Heart left ventricle (tissue), 13 donors: ENCODE results near the gene TSEN54.

Source experiments
- POLR2A ChIP-seq, 2 donors: fragments of 450-650 bp; IDR thresholded peaks; one replicate each; pipeline ENCODE4 v1.6.1; 2017; ENCODE audit warnings: antibody characterized with exemption in 2 of 2, mild to moderate bottlenecking in 2 of 2, moderate library complexity in 2 of 2
- TF ChIP-seq, protein P1 (sequence below), 12 donors: fragments of 200-600 bp; sonication (generic) in 4 of 12; IDR thresholded peaks; one replicate each; pipeline versions ENCODE4 v1.5.0 to v1.8.0; 2018 to 2022; ENCODE audit warnings: antibody characterized with exemption in 12 of 12, mild to moderate bottlenecking in 5 of 12
- donor health status: ischemic (EF 13 %, LVEDD 7.1; RV severe dilation, severe dysfunction).
- donor health status: DM: no; HTN: yes; CAD: no.
- donor health status: DM: no; HTN: no; CAD: no.
- donor health status: ischemic (EF 25% LVEDD 6.9; RV normal size, moderate dysfunction).
- donor health status: ischemic (EF 25% LVEDD 5.7; RV mildly dilated, moderate dysfunction).
- donor health status: ischemic (EF 35%, LVEDD 5.7; RV mildly dilated, moderate dysfunction).
- donor health status: nonischemic (EF 11% LVEDD 7.7; RV severe dilation, severe dysfunction).
- donor health status: DM: yes; HTN: yes; CAD: no.
- donor health status: PGD.
- donor health status: ischemic (EF 29% LVEDD 5.4; RV normal size, mild dysfunction).
- donor health status: nonischemic (EF 23%, LVEDD 6.1; RV moderate dilation, normal function).

DNA sequence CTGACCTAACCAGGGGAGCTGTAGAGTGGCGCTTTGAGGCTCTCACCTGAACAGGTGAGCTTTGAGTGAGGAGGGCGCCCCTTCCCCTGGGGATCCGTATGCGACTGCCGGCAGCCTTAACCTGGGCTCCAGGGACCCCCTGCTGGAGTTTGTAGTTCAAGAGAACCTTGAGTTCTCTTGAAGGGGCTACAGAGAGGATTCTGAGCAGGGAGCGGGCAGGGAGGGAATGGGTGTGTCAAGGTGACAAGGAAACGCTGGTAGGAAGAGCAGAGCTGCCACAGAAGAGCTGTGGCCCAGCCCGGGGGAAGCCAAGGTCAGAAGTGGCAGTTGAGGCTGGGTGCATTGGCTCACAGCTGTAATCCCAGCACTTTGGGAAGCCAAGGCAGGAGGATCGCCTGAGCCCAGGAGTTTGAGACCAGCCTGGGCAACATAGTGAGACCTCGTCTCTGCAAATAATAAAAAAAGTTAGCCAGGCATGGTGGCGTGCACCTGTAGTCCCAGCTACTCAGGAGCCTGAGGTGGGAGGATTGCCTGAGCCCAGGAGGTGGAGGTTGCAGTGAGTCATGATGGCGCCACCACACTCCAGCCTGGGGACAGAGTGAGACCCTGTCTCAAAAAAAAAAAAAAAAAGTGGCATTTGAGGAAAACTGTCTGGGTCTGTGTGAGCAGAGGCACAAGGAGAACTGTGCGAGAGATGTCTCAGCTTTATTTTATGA is 10.4 kb downstream of the TSEN54 start:
- no peak for TF ChIP-seq POLR2A (IDR thresholded peaks at IDR 0.05)
- TF ChIP-seq, protein P1, sequence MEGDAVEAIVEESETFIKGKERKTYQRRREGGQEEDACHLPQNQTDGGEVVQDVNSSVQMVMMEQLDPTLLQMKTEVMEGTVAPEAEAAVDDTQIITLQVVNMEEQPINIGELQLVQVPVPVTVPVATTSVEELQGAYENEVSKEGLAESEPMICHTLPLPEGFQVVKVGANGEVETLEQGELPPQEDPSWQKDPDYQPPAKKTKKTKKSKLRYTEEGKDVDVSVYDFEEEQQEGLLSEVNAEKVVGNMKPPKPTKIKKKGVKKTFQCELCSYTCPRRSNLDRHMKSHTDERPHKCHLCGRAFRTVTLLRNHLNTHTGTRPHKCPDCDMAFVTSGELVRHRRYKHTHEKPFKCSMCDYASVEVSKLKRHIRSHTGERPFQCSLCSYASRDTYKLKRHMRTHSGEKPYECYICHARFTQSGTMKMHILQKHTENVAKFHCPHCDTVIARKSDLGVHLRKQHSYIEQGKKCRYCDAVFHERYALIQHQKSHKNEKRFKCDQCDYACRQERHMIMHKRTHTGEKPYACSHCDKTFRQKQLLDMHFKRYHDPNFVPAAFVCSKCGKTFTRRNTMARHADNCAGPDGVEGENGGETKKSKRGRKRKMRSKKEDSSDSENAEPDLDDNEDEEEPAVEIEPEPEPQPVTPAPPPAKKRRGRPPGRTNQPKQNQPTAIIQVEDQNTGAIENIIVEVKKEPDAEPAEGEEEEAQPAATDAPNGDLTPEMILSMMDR (IDR thresholded peaks at IDR 0.05) = no peak
